HEK293 (cell line): ENCODE data around the gene LDLRAD2.

Experiments
- CTCF ChIA-PET: fragments of 350-600 bp; formaldehyde crosslinking; extraction: SDS; loops from one replicate; lab custom pipeline; 2021; ENCODE audit warnings: antibody characterized with exemption; lab: Yijun Ruan, JAX
- POLR2A ChIA-PET: fragments of 300-600 bp; formaldehyde crosslinking; extraction: SDS; loops from one replicate; lab custom pipeline; 2020; ENCODE audit warnings: antibody characterized with exemption, inconsistent platforms; lab: Yijun Ruan, JAX
- H3K27ac ChIP-seq: fragments of 200-500 bp; sonication (Bioruptor generic); 2 replicates; pipeline ENCODE4 v1.5.1; 2014; ENCODE audit warnings: low read depth, low read length, control low read depth, inconsistent platforms; ENCODE audit errors: extremely low read depth
- H3K36me3 ChIP-seq, 2 experiments: fragments of 200-500 bp in 1 of 2; sonication (Bioruptor generic) in 1 of 2; 1 replicate in 1 of 2; 2 replicates in 1 of 2; pipeline ENCODE4 v1.5.1; 2014 to 2017; ENCODE audit warnings: inconsistent platforms in 2 of 2, low read length in 2 of 2; ENCODE audit not compliant: control insufficient read depth in 2 of 2, insufficient read depth in 1 of 2
- H3K4me1 ChIP-seq: fragments of 200-500 bp; sonication (Bioruptor generic); 2 replicates; pipeline ENCODE4 v1.5.1; 2014; ENCODE audit warnings: mild to moderate bottlenecking, low read length, inconsistent platforms; ENCODE audit not compliant: control insufficient read depth, insufficient read depth
- H3K4me3 ChIP-seq: 2 replicates; pipeline ENCODE4 v1.5.1; 2011; ENCODE audit warnings: low read depth, mild to moderate bottlenecking, control low read depth, low read length, moderate library complexity
- H3K9me3 ChIP-seq: fragments of 200-500 bp; sonication (Bioruptor generic); 2 replicates; pipeline ENCODE4 v1.5.1; 2014; ENCODE audit warnings: low read depth, low read length, inconsistent platforms; ENCODE audit not compliant: control insufficient read depth, insufficient read depth
- ATF2 ChIP-seq: fragments of 450-650 bp; formaldehyde crosslinking; IDR thresholded peaks from 2 replicates; pipeline ENCODE4 v1.5.1; 2016; ENCODE audit warnings: missing biosample characterization, missing genetic modification characterization, low read depth
- KLF16 ChIP-seq: fragments of 450-650 bp; formaldehyde crosslinking; IDR thresholded peaks from 2 replicates; pipeline ENCODE4 v1.5.1; 2017; ENCODE audit warnings: missing biosample characterization, missing genetic modification characterization
- SCRT1 ChIP-seq: fragments of 450-650 bp; formaldehyde crosslinking; IDR thresholded peaks from 2 replicates; pipeline ENCODE4 v1.5.1; 2016; ENCODE audit warnings: missing biosample characterization, missing genetic modification characterization, borderline replicate concordance
- WT1 ChIP-seq: fragments of 450-650 bp; formaldehyde crosslinking; IDR thresholded peaks from 2 replicates; pipeline ENCODE4 v1.5.1; 2016; ENCODE audit warnings: missing biosample characterization, missing genetic modification characterization
- ZBTB11 ChIP-seq: fragments of 450-650 bp; formaldehyde crosslinking; conservative IDR thresholded peaks from 2 replicates; pipeline ENCODE4 v1.5.1; 2016; ENCODE audit warnings: low read depth, missing biosample characterization, missing genetic modification characterization
- ZBTB7A ChIP-seq: fragments of 450-650 bp; formaldehyde crosslinking; IDR thresholded peaks from 2 replicates; pipeline ENCODE4 v1.5.1; 2016; ENCODE audit warnings: low read depth, missing biosample characterization, missing genetic modification characterization
- ZNF239 ChIP-seq: fragments of 450-650 bp; formaldehyde crosslinking; IDR thresholded peaks from 2 replicates; pipeline ENCODE4 v1.5.1; 2016; ENCODE audit warnings: missing biosample characterization, missing genetic modification characterization
- ZNF341 ChIP-seq: fragments of 450-650 bp; formaldehyde crosslinking; IDR thresholded peaks from 2 replicates; pipeline ENCODE4; 2016; ENCODE audit warnings: low read depth, missing biosample characterization, missing genetic modification characterization
- ZNF423 ChIP-seq: fragments of 450-650 bp; formaldehyde crosslinking; IDR thresholded peaks from 2 replicates; pipeline ENCODE4 v1.5.1; 2016; ENCODE audit warnings: missing biosample characterization, missing genetic modification characterization
- ZNF426 ChIP-seq: fragments of 450-650 bp; formaldehyde crosslinking; IDR thresholded peaks from 2 replicates; pipeline ENCODE4 v1.5.1; 2017; ENCODE audit warnings: missing biosample characterization, missing genetic modification characterization, mild to moderate bottlenecking, inconsistent platforms, moderate library complexity
- ZNF610 ChIP-seq: fragments of 450-650 bp; formaldehyde crosslinking; IDR thresholded peaks from 2 replicates; pipeline ENCODE4 v1.5.1; 2016; ENCODE audit warnings: missing biosample characterization, missing genetic modification characterization, borderline replicate concordance
- ZNF830 ChIP-seq: fragments of 450-650 bp; IDR thresholded peaks from 2 replicates; pipeline ENCODE4 v1.5.0; 2018; ENCODE audit warnings: missing biosample characterization, missing genetic modification characterization, low read depth, mild to moderate bottlenecking, moderate library complexity
- TF ChIP-seq, protein P1 (sequence below): fragments of 450-650 bp; formaldehyde crosslinking; IDR thresholded peaks from 2 replicates; pipeline ENCODE4 v1.5.1; 2016; ENCODE audit warnings: missing biosample characterization, missing genetic modification characterization
- TF ChIP-seq, protein P2 (sequence below): fragments of 450-650 bp; formaldehyde crosslinking; IDR thresholded peaks from 2 replicates; pipeline ENCODE4 v1.5.1; 2016; ENCODE audit warnings: missing biosample characterization, missing genetic modification characterization, borderline replicate concordance

The LDLRAD2 gene

GRCh38 chr1:21838359-21839157 is 26.5 kb downstream of the LDLRAD2 start:
- CTCF ChIA-PET, result no interaction called here
- H3K4me3 ChIP-seq, result no peak overlapping the region
- TF ChIP-seq ZBTB11 (no peak), ZNF426 (no peak), ZNF610 (tag by site-specific recombination) (no peak), ATF2 (tag by site-specific recombination) (no peak), ZNF423 (tag by site-specific recombination) (no peak), ZNF341 (tag by site-specific recombination) (no peak), ZBTB7A (tag by site-specific recombination) (no peak), WT1 (tag by site-specific recombination) (no peak), KLF16 (no peak), SCRT1 (no peak), ZNF830 (tag by site-specific recombination) (no peak), ZNF239 (tag by site-specific recombination) (no peak)
- TF ChIP-seq, protein P1, sequence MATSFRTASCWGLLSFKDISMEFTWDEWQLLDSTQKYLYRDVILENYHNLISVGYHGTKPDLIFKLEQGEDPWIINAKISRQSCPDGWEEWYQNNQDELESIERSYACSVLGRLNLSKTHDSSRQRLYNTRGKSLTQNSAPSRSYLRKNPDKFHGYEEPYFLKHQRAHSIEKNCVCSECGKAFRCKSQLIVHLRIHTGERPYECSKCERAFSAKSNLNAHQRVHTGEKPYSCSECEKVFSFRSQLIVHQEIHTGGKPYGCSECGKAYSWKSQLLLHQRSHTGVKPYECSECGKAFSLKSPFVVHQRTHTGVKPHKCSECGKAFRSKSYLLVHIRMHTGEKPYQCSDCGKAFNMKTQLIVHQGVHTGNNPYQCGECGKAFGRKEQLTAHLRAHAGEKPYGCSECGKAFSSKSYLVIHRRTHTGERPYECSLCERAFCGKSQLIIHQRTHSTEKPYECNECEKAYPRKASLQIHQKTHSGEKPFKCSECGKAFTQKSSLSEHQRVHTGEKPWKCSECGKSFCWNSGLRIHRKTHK (tag by site-specific recombination), result no peak
- TF ChIP-seq, protein P2, sequence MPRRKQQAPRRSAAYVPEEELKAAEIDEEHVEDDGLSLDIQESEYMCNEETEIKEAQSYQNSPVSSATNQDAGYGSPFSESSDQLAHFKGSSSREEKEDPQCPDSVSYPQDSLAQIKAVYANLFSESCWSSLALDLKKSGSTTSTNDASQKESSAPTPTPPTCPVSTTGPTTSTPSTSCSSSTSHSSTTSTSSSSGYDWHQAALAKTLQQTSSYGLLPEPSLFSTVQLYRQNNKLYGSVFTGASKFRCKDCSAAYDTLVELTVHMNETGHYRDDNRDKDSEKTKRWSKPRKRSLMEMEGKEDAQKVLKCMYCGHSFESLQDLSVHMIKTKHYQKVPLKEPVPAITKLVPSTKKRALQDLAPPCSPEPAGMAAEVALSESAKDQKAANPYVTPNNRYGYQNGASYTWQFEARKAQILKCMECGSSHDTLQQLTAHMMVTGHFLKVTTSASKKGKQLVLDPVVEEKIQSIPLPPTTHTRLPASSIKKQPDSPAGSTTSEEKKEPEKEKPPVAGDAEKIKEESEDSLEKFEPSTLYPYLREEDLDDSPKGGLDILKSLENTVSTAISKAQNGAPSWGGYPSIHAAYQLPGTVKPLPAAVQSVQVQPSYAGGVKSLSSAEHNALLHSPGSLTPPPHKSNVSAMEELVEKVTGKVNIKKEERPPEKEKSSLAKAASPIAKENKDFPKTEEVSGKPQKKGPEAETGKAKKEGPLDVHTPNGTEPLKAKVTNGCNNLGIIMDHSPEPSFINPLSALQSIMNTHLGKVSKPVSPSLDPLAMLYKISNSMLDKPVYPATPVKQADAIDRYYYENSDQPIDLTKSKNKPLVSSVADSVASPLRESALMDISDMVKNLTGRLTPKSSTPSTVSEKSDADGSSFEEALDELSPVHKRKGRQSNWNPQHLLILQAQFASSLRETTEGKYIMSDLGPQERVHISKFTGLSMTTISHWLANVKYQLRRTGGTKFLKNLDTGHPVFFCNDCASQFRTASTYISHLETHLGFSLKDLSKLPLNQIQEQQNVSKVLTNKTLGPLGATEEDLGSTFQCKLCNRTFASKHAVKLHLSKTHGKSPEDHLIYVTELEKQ (tag by site-specific recombination), result no peak
- TF ChIP-seq, all 188 proteins: peak for 0
- peaks cover 0 to 67% of the 10 kb centered on the region in 2 experiments; a peak in 2 of 3 replicates for H3K36me3 ChIP-seq
- no peaks in the 10 kb centered on the region for H3K4me1 ChIP-seq
- no peak overlapping the region for H3K27ac ChIP-seq
- no peaks in the 10 kb centered on the region for H3K9me3 ChIP-seq
- POLR2A ChIA-PET, result interaction anchor here (0.9 kb wide), 1 partner anchor 15 kb away, joined by 3 read pairs; no protein-coding TSS in a partner anchor
